Liver (tissue), 3 donors: Measurements from ENCODE around the gene SLC49A3.

Source experiments
- CTCF ChIP-seq: fragments of 150-350 bp; IDR thresholded peaks from 2 replicates; pipeline ENCODE4 v1.5.1; 2017; ENCODE audit warnings: improper control_type of control experiment, low read depth, low read length; ENCODE audit not compliant: missing input control
- HNF4A ChIP-seq, 2 donors: conservative IDR thresholded peaks; 2 replicates each; pipeline ENCODE4 v1.6.1; 2016; ENCODE audit warnings: antibody characterized with exemption in 2 of 2, mild to moderate bottlenecking in 2 of 2
- JUND ChIP-seq, 2 donors: IDR thresholded peaks; 2 replicates each; pipeline ENCODE4 v1.6.1; 2016; ENCODE audit warnings: antibody characterized with exemption in 2 of 2
- RAD21 ChIP-seq, 2 donors: IDR thresholded peaks; 2 replicates each; pipeline ENCODE4 v1.6.1; 2016; ENCODE audit warnings: antibody characterized with exemption in 2 of 2, mild to moderate bottlenecking in 2 of 2
- SP1 ChIP-seq: IDR thresholded peaks from 2 replicates; pipeline ENCODE4 v1.6.1; 2018; ENCODE audit warnings: antibody characterized with exemption, mild to moderate bottlenecking
- TAF1 ChIP-seq: conservative IDR thresholded peaks from 2 replicates; pipeline ENCODE4 v1.6.1; 2016; ENCODE audit warnings: antibody characterized with exemption, mild to moderate bottlenecking
- YY1 ChIP-seq: IDR thresholded peaks from 2 replicates; pipeline ENCODE4 v1.6.1; 2016; ENCODE audit warnings: antibody characterized with exemption, mild to moderate bottlenecking
- ZBTB33 ChIP-seq: IDR thresholded peaks from 2 replicates; pipeline ENCODE4 v1.6.1; 2016; ENCODE audit warnings: antibody characterized with exemption
- TF ChIP-seq, protein P1 (sequence below): IDR thresholded peaks from 2 replicates; pipeline ENCODE4 v1.6.1; 2016; ENCODE audit warnings: antibody characterized with exemption
- TF ChIP-seq, protein P2 (sequence below): IDR thresholded peaks from 2 replicates; pipeline ENCODE4 v1.6.1; 2016; ENCODE audit warnings: antibody characterized with exemption
- donor health status: healthy.
- donor health status: healthy.

GRCh38 chr4:661881-662761 lies 26.8 kb downstream of the SLC49A3 start:
- TF ChIP-seq TAF1 (no peak), CTCF (no peak), YY1 (no peak), SP1 (no peak), HNF4A (conservative IDR thresholded peaks at IDR 0.05) (no peak), JUND (IDR thresholded peaks at IDR 0.05) (no peak), ZBTB33 (no peak), RAD21 (IDR thresholded peaks at IDR 0.05) (no peak)
- TF ChIP-seq, protein P1, sequence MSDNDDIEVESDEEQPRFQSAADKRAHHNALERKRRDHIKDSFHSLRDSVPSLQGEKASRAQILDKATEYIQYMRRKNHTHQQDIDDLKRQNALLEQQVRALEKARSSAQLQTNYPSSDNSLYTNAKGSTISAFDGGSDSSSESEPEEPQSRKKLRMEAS = no peak
- TF ChIP-seq, protein P2, sequence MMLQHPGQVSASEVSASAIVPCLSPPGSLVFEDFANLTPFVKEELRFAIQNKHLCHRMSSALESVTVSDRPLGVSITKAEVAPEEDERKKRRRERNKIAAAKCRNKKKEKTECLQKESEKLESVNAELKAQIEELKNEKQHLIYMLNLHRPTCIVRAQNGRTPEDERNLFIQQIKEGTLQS = no peak
